Natural killer cell (primary cell): ENCODE data around the gene AOC2. TPM values are rescaled to one million over a fixed set of nuclear protein-coding genes. Genes with fewer than 3 reads are reported as not detected.
A peak's percentile ranks its signal among the peaks of the same experiment; 100 is the strongest.

Source experiments
- ATAC-seq, 3 donors: fragments of 150-1000 bp in 2 of 3; fragments of 200-7000 bp in 1 of 3; cut with Tn5 transposase; 1 replicate in 1 of 3; 2 replicates in 2 of 3; pipeline ENCODE4 v1.10.0; 2021; ENCODE audit warnings: mild to moderate bottlenecking in 2 of 3, moderate library complexity in 2 of 3
- DNase-seq, 2 donors: peaks; one replicate each; pipeline versions ENCODE4 v3.0.0 to v3.0.0-alpha.2; 2013 to 2021; ENCODE audit warnings: mixed read lengths in 1 of 2
- H3K27ac ChIP-seq: one replicate; pipeline ENCODE4 v1.5.1; 2013; ENCODE audit warnings: mild to moderate bottlenecking, low read length
- H3K27me3 ChIP-seq: one replicate; pipeline ENCODE4 v1.6.1; 2013; ENCODE audit warnings: low read length; ENCODE audit not compliant: control insufficient read depth, insufficient read depth
- H3K36me3 ChIP-seq: one replicate; pipeline ENCODE4 v1.6.1; 2013; ENCODE audit warnings: low read length; ENCODE audit not compliant: control insufficient read depth, insufficient read depth
- H3K4me1 ChIP-seq: one replicate; pipeline ENCODE4 v1.6.1; 2013; ENCODE audit warnings: low read length; ENCODE audit not compliant: control insufficient read depth, insufficient read depth
- H3K4me3 ChIP-seq: one replicate; pipeline ENCODE4 v1.5.1; 2013; ENCODE audit warnings: low read length
- H3K9me3 ChIP-seq: one replicate; pipeline ENCODE4 v1.6.1; 2013; ENCODE audit warnings: low read length; ENCODE audit not compliant: control insufficient read depth, insufficient read depth
- H3K27ac Mint-ChIP-seq, 2 donors: one replicate each; pipeline ENCODE4 v1.8.0; 2022; ENCODE audit warnings: mild to moderate bottlenecking in 2 of 2, mixed read lengths in 2 of 2, moderate library complexity in 1 of 2
- H3K27me3 Mint-ChIP-seq, 2 donors: one replicate each; pipeline ENCODE4 v1.8.0; 2022; ENCODE audit warnings: low read depth in 2 of 2, mixed read lengths in 2 of 2
- H3K36me3 Mint-ChIP-seq: one replicate; pipeline ENCODE4 v1.8.0; 2022; ENCODE audit warnings: mixed read lengths
- H3K4me1 Mint-ChIP-seq, 2 donors: one replicate each; pipeline ENCODE4 v1.8.0; 2022; ENCODE audit warnings: mixed read lengths in 2 of 2
- H3K4me3 Mint-ChIP-seq: one replicate; pipeline ENCODE4 v1.8.0; 2022; ENCODE audit warnings: mild to moderate bottlenecking, moderate library complexity, mixed read lengths
- H3K9me3 Mint-ChIP-seq, 2 donors: one replicate each; pipeline ENCODE4 v1.8.0; 2022; ENCODE audit warnings: mixed read lengths in 2 of 2
- WGBS: methylation state at CpG from one replicate; pipeline ENCODE4 v1.1.7; 2013; ENCODE audit warnings: missing lambda C conversion rate; ENCODE audit not compliant: insufficient coverage; 5-methylcytosine and 5-hydroxymethylcytosine counted together
- intact Hi-C: fragments of 100-400 bp; cut with micrococcal nuclease; formaldehyde crosslinking; loops from one replicate; pipeline ENCODE4 v1.14.2; 2022
- total RNA-seq, 4 donors: library from RNA; stranded (reverse); fragments of 120-200 nt in 1 of 4; gene quantifications; one replicate each; pipeline versions ENCODE4 v1.2.3 to v1.2.4, GENCODE V29; 2013 to 2022
- TF ChIP-seq, protein P1 (sequence below): fragments of 200-600 bp; IDR thresholded peaks from one replicate; pipeline ENCODE4 v1.8.0; 2022; ENCODE audit warnings: antibody characterized with exemption

Gene AOC2
- total RNA-seq, 3 donors from 2014 or later (not counting 1 experiment from before 2014, with no cell fraction given): 3.0 to 3.9 (median 3.5) TPM

DNA sequence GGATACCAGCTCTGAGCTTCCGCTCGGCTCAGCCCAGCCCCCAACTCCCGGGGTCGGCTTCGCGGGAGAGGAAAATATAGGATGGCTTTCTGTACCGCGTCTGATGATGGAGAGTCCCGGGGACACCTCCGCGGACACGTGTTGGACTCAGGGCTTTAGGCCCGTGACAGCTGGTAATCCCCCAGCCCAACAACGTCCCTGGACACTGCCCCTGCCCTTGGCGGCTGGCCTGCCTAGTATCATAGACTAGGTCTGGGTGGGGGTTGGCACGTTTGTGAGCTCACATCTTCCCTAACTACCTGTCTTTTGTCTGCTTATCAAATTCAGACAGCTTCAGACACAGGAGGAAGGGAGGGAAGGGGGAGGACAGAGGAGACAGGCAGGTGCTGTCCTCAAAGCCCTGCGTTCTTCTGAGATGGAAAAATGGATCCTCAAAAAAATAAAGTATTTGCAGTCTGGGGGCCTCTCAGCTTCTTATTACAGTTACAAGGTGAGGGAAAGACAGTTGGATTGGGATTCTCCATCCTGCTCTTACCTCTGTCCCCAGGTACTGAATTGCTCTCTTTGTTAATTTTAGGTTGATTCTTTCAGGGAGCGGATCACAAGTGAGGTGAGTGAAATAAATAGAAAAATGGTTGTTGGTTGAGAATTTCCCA lies 10.5 kb upstream of the AOC2 start:
- ATAC-seq (peak in 1 of 3 donors; percentile 0), DNase-seq (no peak)
- no peaks in the 10 kb centered on the region for H3K9me3 ChIP-seq
- H3K4me1 Mint-ChIP-seq: peaks cover 22 to 29% of the 10 kb centered on the region in 2 donors
- peak overlapping the region; percentile 98 for H3K27ac Mint-ChIP-seq
- peaks cover 4% of the 10 kb centered on the region for H3K36me3 Mint-ChIP-seq
- peaks cover 7% of the 10 kb centered on the region for H3K4me1 ChIP-seq
- intact Hi-C loops: loop anchor here (1.0 to 10.0 kb wide), 3 partner anchors 10 to 651 kb away; partner anchors contain the start of genes BECN1, DHX8, PTGES3L and RUNDC1
- H3K27me3 ChIP-seq: no peaks in the 10 kb centered on the region
- H3K4me3 Mint-ChIP-seq: peak overlapping the region; percentile 97
- WGBS: 6% methylated on average over 16 of the region's 18 CpGs
- H3K27ac ChIP-seq: peak overlapping the region; percentile 93
- H3K27me3 Mint-ChIP-seq: peaks cover 0 to 2% of the 10 kb centered on the region in 2 donors
- peaks cover 20% of the 10 kb centered on the region for H3K36me3 ChIP-seq
- no peaks in the 10 kb centered on the region for H3K9me3 Mint-ChIP-seq
- peak overlapping the region; percentile 85 for H3K4me3 ChIP-seq
- TF ChIP-seq, protein P1, sequence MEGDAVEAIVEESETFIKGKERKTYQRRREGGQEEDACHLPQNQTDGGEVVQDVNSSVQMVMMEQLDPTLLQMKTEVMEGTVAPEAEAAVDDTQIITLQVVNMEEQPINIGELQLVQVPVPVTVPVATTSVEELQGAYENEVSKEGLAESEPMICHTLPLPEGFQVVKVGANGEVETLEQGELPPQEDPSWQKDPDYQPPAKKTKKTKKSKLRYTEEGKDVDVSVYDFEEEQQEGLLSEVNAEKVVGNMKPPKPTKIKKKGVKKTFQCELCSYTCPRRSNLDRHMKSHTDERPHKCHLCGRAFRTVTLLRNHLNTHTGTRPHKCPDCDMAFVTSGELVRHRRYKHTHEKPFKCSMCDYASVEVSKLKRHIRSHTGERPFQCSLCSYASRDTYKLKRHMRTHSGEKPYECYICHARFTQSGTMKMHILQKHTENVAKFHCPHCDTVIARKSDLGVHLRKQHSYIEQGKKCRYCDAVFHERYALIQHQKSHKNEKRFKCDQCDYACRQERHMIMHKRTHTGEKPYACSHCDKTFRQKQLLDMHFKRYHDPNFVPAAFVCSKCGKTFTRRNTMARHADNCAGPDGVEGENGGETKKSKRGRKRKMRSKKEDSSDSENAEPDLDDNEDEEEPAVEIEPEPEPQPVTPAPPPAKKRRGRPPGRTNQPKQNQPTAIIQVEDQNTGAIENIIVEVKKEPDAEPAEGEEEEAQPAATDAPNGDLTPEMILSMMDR: no peak

DNA sequence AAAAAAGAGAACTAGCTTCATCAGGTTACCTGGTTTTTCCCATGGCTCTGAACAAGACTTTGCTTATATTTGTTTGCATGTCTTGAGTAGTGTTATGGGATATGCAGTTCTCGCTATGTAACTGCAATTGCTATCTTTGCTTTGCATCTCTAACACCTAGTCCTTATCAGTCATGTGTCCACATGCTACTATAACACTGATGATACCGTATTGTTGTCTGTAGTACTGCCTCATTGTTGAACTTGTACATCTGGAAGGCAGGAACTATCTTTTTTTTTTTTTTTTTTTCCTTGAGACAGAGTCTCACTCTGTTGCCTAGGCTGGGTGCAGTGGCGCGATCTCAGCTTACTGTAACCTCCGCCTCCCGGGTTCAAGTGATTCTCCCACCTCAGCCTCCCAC lies 8.6 kb upstream of the AOC2 start:
- Mint-ChIP-seq H3K9me3 (no peaks in the 10 kb centered on the region), H3K27ac (no peak overlapping the region), H3K27me3 (no peaks in the 10 kb centered on the region), H3K4me1 (peaks cover 22 to 29% of the 10 kb centered on the region in 2 donors), H3K4me3 (peak overlapping the region; percentile 38), H3K36me3 (peaks cover 11% of the 10 kb centered on the region)
- ATAC-seq (no peak), DNase-seq (no peak)
- Histone ChIP-seq H3K9me3 (no peaks in the 10 kb centered on the region), H3K27me3 (no peaks in the 10 kb centered on the region), H3K27ac (no peak overlapping the region), H3K4me1 (peaks cover 7% of the 10 kb centered on the region), H3K4me3 (no peak overlapping the region), H3K36me3 (peaks cover 30% of the 10 kb centered on the region)
- TF ChIP-seq, protein P1: no peak
- intact Hi-C loops: loop anchor here (10.0 kb wide), 1 partner anchor 649 kb away; the partner anchor contains the start of gene DHX8
- WGBS: 97% methylated on average over 6 of the region's 6 CpGs

DNA sequence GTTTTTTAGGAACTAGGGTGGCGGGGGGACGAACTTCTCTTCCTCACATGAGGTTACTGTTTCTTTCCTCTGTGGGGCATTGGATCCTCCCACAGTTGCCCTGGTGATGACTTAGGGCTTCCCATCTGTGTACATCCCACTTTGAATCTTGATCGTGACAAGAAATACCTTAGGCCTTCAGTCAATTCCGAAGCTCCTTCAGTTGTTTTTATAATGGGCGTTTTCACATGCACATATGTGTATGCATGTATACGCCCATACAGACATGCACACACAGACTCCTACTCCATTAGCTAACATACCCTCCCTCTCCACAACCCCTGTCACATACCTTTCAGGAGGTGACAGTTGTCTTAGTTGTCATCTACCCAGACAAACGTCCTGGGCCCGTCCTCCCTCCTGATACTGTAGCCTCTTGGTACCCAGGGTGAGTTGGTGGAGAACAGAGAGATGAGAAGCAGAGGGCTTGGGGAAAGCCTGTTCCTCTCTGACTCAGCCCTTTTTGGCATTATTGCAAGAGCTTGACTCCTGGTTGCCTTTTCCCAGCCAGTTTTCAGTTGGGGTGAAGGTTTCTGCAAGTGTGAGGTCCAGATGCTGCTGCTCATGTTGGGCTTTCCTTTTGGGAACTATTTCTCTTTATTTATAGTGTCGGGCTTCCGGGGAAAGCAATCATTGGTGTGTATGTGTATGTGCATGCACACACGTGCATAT lies 2.2 kb upstream of the AOC2 start:
- Mint-ChIP-seq H3K27me3 (no peaks in the 10 kb centered on the region), H3K9me3 (no peaks in the 10 kb centered on the region), H3K4me3 (no peak overlapping the region), H3K4me1 (peaks cover 0 to 11% of the 10 kb centered on the region in 2 donors), H3K36me3 (peaks cover 11% of the 10 kb centered on the region), H3K27ac (no peak overlapping the region)
- TF ChIP-seq, protein P1: no peak
- 86% methylated on average over 9 of the region's 11 CpGs for WGBS
- H3K27me3 ChIP-seq: no peaks in the 10 kb centered on the region
- peaks cover 61% of the 10 kb centered on the region for H3K36me3 ChIP-seq
- H3K27ac ChIP-seq: no peak overlapping the region
- ATAC-seq (no peak), DNase-seq (no peak)
- no peaks in the 10 kb centered on the region for H3K9me3 ChIP-seq
- intact Hi-C loops: no loop called here
- H3K4me1 ChIP-seq: peaks cover 9% of the 10 kb centered on the region
- H3K4me3 ChIP-seq: no peak overlapping the region
